Thyroid gland (tissue), 4 donors: ENCODE measurements around the gene ZNF8. TPM values are rescaled to one million over a fixed set of nuclear protein-coding genes. Genes with fewer than 3 reads are reported as not detected.
A peak's percentile ranks its signal among the peaks of the same experiment; 100 is the strongest.

Experiments
- DNase-seq, 2 donors: peaks; one replicate each; pipeline ENCODE4 v3.0.0-alpha.2; 2019
- H3K27ac ChIP-seq, 3 donors: fragments of 200-600 bp; sonication (generic); 1 replicate in 2 of 3; 2 replicates in 1 of 3; pipeline ENCODE4 v1.5.1; 2016 to 2019; ENCODE audit warnings: mild to moderate bottlenecking in 1 of 3, moderate library complexity in 1 of 3
- H3K27me3 ChIP-seq: fragments of 200-600 bp; sonication (generic); one replicate; pipeline ENCODE4 v1.5.1; 2019
- H3K36me3 ChIP-seq, 2 donors: fragments of 200-600 bp; sonication (generic); one replicate each; pipeline ENCODE4 v1.5.1; 2016 to 2019
- H3K4me1 ChIP-seq, 2 donors: fragments of 200-600 bp; sonication (generic); one replicate each; pipeline ENCODE4 v1.5.1; 2017 to 2019
- H3K4me3 ChIP-seq, 3 donors: fragments of 200-600 bp; sonication (generic); replicated peaks in 1 of 3; 1 replicate in 2 of 3; 2 replicates in 1 of 3; pipeline ENCODE4 v1.5.1; 2016; ENCODE audit warnings: mild to moderate bottlenecking in 1 of 3
- H3K9me3 ChIP-seq: fragments of 200-600 bp; sonication (generic); one replicate; pipeline ENCODE4 v1.5.1; 2017
- POLR2A ChIP-seq, 2 donors: fragments of 450-650 bp; IDR thresholded peaks; one replicate each; pipeline ENCODE4 v1.6.1; 2017; ENCODE audit warnings: antibody characterized with exemption in 2 of 2, mild to moderate bottlenecking in 2 of 2, moderate library complexity in 1 of 2
- WGBS, 2 donors: methylation state at CpG; one replicate each; pipeline ENCODE4 v1.1.5; 2017; 5-methylcytosine and 5-hydroxymethylcytosine counted together
- intact Hi-C: fragments of 100-400 bp; cut with DNase I; formaldehyde crosslinking; loops from one replicate; pipeline ENCODE4 v1.15.1; 2023
- total RNA-seq, 4 donors: library from RNA; depleted of rRNA; stranded (reverse); fragments of >200 nt; gene quantifications; one replicate each; pipeline ENCODE4 v1.2.3, GENCODE V29; 2016
- TF ChIP-seq, protein P1 (sequence below), 6 experiments: fragments of 200-600 bp in 3 of 6; fragments of 450-650 bp in 3 of 6; sonication (generic) in 3 of 6; IDR thresholded peaks; one replicate each; pipeline ENCODE4 v1.5.1; 2016 to 2019; ENCODE audit warnings: antibody characterized with exemption in 6 of 6, mild to moderate bottlenecking in 2 of 6, inconsistent platforms in 1 of 6, moderate library complexity in 1 of 6

Gene ZNF8
- total RNA-seq, 4 donors from 2014 or later = 9.7 to 14.7 (median 10.3) TPM

DNA sequence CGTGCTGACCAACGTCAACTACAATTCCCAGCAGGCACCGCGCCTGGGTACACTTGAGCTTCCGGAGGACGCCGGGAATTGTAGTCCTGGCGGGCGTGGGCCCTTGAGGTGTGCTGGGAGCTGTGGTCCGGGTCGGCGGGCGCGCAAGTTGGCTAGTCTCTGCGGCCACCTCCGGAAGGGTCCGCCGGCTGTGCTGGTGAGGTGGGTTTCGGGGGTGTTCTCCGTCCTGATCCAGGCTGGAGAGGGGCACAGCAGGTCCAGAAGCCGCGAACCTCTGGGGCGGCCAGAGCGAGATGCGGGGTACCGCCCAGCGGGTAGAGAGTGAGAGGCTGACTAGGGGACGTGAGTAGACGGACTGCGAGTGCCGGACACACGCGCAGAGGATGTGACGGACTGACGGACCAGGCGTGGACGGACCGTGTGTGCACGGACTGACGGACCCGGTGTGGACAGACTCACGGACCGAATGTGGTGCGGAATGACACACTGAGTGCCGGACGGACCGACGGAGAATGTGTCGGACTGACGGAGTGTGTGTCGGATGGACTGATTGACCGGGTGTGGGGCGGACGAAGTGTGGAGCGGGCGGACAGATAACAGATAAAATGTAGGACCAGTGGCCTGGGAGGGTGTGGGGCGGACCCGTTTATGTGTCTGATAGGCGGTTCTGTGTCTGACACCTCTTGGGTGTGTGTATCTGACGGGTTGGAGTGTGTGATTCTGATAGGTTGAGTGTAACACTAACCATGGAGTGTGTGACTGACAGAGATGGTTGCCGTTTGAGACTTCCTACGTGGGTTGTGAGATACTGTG, 48.4 kb downstream of the ZNF8 start, which contains the start of gene ZSCAN22:
Gene ZSCAN22 (plus strand): TSS at position 81 of the 813 bp plus-strand sequence. CDS start 7,809 bp downstream, outside the sequence.
- TF ChIP-seq POLR2A (IDR thresholded peaks at IDR 0.05) = peak in 1 of 2 donors; percentile 60
- TF ChIP-seq, protein P1, sequence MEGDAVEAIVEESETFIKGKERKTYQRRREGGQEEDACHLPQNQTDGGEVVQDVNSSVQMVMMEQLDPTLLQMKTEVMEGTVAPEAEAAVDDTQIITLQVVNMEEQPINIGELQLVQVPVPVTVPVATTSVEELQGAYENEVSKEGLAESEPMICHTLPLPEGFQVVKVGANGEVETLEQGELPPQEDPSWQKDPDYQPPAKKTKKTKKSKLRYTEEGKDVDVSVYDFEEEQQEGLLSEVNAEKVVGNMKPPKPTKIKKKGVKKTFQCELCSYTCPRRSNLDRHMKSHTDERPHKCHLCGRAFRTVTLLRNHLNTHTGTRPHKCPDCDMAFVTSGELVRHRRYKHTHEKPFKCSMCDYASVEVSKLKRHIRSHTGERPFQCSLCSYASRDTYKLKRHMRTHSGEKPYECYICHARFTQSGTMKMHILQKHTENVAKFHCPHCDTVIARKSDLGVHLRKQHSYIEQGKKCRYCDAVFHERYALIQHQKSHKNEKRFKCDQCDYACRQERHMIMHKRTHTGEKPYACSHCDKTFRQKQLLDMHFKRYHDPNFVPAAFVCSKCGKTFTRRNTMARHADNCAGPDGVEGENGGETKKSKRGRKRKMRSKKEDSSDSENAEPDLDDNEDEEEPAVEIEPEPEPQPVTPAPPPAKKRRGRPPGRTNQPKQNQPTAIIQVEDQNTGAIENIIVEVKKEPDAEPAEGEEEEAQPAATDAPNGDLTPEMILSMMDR (IDR thresholded peaks at IDR 0.05) = peak in 1 of 6 experiments; percentile 7
- intact Hi-C loops = loop anchor here (10.0 kb wide), 1 partner anchor 58 kb away; the partner anchor contains the start of genes RPS5 and ZNF837
- Histone ChIP-seq H3K27ac (peak within 1 kb of the TSS; percentile 65 to 92 (median 73)), H3K27me3 (no peaks in the 10 kb centered on the region), H3K9me3 (no peaks in the 10 kb centered on the region), H3K36me3 (no peaks in the 10 kb centered on the region), H3K4me1 (peaks cover 17 to 22% of the 10 kb centered on the region in 2 donors), H3K4me3 (peak within 1 kb of the TSS; percentile 44 to 67 (median 50))
- DNase-seq = peak; percentile 96 to 97
- 0 to 1% methylated on average over 40 to 48 of the region's 62 CpGs for WGBS, 2 donors

DNA sequence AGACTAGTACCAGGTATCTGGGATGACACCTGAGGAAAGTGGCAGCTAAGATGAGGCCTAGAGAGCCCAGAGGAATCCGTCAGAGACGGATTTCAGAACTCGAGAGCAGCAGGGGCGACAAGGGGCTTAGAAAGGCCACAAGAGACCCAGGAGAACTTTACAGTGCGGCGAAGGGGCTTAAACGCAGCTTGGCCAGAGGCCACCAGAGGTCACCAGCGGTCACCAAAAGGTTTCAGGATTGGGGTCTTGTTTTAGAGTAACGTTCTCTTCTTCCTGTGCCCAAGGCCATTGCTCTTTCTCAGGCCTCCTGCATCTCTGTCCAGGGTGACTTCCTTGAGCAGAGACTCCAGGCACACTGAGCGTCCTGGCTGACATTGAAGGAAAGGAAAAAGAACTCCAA, 50.2 kb downstream of the ZNF8 start:
- intact Hi-C loops = loop anchor here (10.0 kb wide), 1 partner anchor 56 kb away; the partner anchor contains the start of genes RPS5 and ZNF837
- Histone ChIP-seq H3K4me1 (peaks cover 17 to 22% of the 10 kb centered on the region in 2 donors), H3K9me3 (no peaks in the 10 kb centered on the region), H3K36me3 (no peaks in the 10 kb centered on the region), H3K27ac (no peak overlapping the region), H3K4me3 (no peak overlapping the region), H3K27me3 (no peaks in the 10 kb centered on the region)
- 52 to 61% methylated on average over 10 of the region's 10 CpGs for WGBS, 2 donors
- no peak for TF ChIP-seq POLR2A (IDR thresholded peaks at IDR 0.05)
- TF ChIP-seq, protein P1 (IDR thresholded peaks at IDR 0.05) = no peak
- DNase-seq = no peak

DNA sequence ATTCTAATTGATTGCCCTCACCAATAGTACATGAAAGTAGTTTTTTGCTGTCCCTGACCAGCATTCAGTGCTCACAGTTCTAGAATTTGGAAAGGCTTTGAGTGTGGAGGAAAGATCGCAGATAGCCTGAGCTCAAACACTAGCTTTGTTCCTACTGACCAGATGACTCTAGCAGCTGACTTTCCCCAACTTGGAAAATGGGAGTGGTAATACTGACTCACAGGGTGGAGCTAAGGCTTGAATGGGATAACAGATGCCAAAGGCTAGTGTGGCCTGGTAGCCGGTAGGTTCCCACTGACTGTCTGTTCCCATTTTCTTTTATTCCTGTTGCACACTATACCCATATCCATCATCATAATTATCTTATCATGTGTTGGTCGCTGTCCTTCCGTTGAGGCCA, 51.7 kb downstream of the ZNF8 start:
- Histone ChIP-seq H3K4me3 (no peak overlapping the region), H3K27me3 (no peaks in the 10 kb centered on the region), H3K36me3 (peaks cover 7% of the 10 kb centered on the region in 2 donors), H3K9me3 (no peaks in the 10 kb centered on the region), H3K4me1 (peaks cover 17 to 20% of the 10 kb centered on the region in 2 donors), H3K27ac (no peak overlapping the region)
- intact Hi-C loops = no loop called here
- 73 to 90% methylated on average over 4 of the region's 4 CpGs for WGBS, 2 donors
- DNase-seq = no peak
- TF ChIP-seq, protein P1 (IDR thresholded peaks at IDR 0.05) = no peak
- TF ChIP-seq POLR2A (IDR thresholded peaks at IDR 0.05) = no peak

DNA sequence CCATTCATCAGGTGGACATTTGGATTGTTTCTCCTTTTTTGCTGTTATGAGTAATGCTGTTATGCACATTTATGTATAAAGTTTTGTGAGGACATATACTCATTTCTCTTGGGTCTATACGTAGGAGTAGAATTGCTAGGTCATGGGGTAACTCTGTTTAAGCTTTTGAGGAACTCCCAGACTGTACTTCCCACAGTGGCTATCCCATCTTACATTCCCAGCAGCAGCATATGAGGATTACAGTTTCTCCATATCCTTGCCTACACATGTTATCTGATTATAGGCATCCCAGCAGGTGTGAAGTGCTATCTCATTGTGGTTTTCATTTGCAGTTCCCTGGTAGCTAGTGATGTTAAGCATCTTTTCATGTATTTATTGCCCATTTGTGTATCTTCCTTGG, 53.9 kb downstream of the ZNF8 start:
- Histone ChIP-seq H3K36me3 (peaks cover 8 to 16% of the 10 kb centered on the region in 2 donors), H3K9me3 (no peaks in the 10 kb centered on the region), H3K27me3 (no peaks in the 10 kb centered on the region), H3K4me1 (peaks cover 7 to 9% of the 10 kb centered on the region in 2 donors), H3K4me3 (no peak overlapping the region), H3K27ac (no peak overlapping the region)
- intact Hi-C loops = no loop called here
- no peak for DNase-seq
- 90 to 93% methylated on average over 1 of the region's 1 CpG for WGBS, 2 donors
- TF ChIP-seq, protein P1 (IDR thresholded peaks at IDR 0.05) = no peak
- no peak for TF ChIP-seq POLR2A (IDR thresholded peaks at IDR 0.05)
